Raji (cell line): Measurements from ENCODE around the gene KLHL20.

Source experiments
- POLR2A ChIP-seq: IDR thresholded peaks from 2 replicates; pipeline ENCODE4 v1.6.1; 2011; ENCODE audit warnings: low read depth, low read length, control low read depth; ENCODE audit not compliant: insufficient read depth

KLHL20 gene

GRCh38 chr1:173827611-173828010 is 112.8 kb downstream of the KLHL20 start:
- TF ChIP-seq POLR2A = no peak

GRCh38 chr1:173832748-173833147 is 118.0 kb downstream of the KLHL20 start:
- no peak for TF ChIP-seq POLR2A
